Stomach (tissue), 9 donors: Measurements from ENCODE around the gene PCDHA5. TPM values are rescaled to one million over a fixed set of nuclear protein-coding genes. Genes with fewer than 3 reads are reported as not detected.
"Not testable (repeated sequence)": the region's sequence is repeated elsewhere in the genome, so short reads cannot be mapped to it uniquely, and the experiment has no call there.

Source experiments
- DNase-seq, 2 donors: peaks; one replicate each; pipeline versions ENCODE4 v3.0.0 to v3.0.0-alpha.2; 2013 to 2019
- H3K27ac ChIP-seq, 5 donors: fragments of 200-600 bp in 4 of 5; sonication (generic) in 4 of 5; one replicate each; pipeline ENCODE4 v1.5.1; 2013 to 2019; ENCODE audit warnings: mild to moderate bottlenecking in 1 of 5, moderate library complexity in 1 of 5
- H3K27me3 ChIP-seq, 3 donors: fragments of 200-600 bp; sonication (generic); one replicate each; pipeline ENCODE4 v1.5.1; 2017 to 2019; ENCODE audit warnings: mixed run types in 1 of 3
- H3K36me3 ChIP-seq, 4 donors: fragments of 200-600 bp; sonication (generic); 1 replicate in 3 of 4; 2 replicates in 1 of 4; pipeline ENCODE4 v1.5.1; 2016 to 2019
- H3K4me1 ChIP-seq, 4 donors: fragments of 200-600 bp; sonication (generic); one replicate each; pipeline ENCODE4 v1.5.1; 2016 to 2019
- H3K4me3 ChIP-seq, 4 donors: fragments of 200-600 bp; sonication (generic) in 3 of 4; one replicate each; pipeline ENCODE4 v1.5.1; 2016 to 2019; ENCODE audit warnings: mild to moderate bottlenecking in 1 of 4
- H3K9me3 ChIP-seq, 4 donors: fragments of 200-600 bp; sonication (generic); one replicate each; pipeline ENCODE4 v1.5.1; 2016 to 2019
- CTCF ChIP-seq, 7 experiments: fragments of 450-650 bp in 4 of 7; fragments of 200-600 bp in 3 of 7; sonication (generic) in 3 of 7; IDR thresholded peaks; one replicate each; pipeline ENCODE4 v1.5.1; 2016 to 2019; ENCODE audit warnings: antibody characterized with exemption in 7 of 7, control low read depth in 2 of 7, mild to moderate bottlenecking in 1 of 7
- EP300 ChIP-seq: sonication (generic); formaldehyde crosslinking; IDR thresholded peaks from one replicate; pipeline ENCODE4 v1.6.1; 2017; ENCODE audit warnings: antibody characterized with exemption
- POLR2A ChIP-seq, 4 donors: fragments of 450-650 bp; IDR thresholded peaks; one replicate each; pipeline ENCODE4 v1.6.1; 2016; ENCODE audit warnings: antibody characterized with exemption in 4 of 4, control low read depth in 2 of 4, mild to moderate bottlenecking in 1 of 4, moderate library complexity in 1 of 4
- POLR2AphosphoS5 ChIP-seq, 3 donors: sonication (generic); formaldehyde crosslinking; IDR thresholded peaks; one replicate each; pipeline ENCODE4 v1.6.1; 2016; ENCODE audit warnings: antibody characterized with exemption in 3 of 3
- WGBS, 5 donors: extraction: QIAGEN DNeasy Blood & Tissue Kit in 3 of 5; methylation state at CpG; one replicate each; pipeline versions ENCODE4 v1.1.5 to v1.1.7; 2013 to 2018; 5-methylcytosine and 5-hydroxymethylcytosine counted together
- intact Hi-C: fragments of 100-400 bp; cut with DNase I; formaldehyde crosslinking; loops from one replicate; pipeline ENCODE4 v1.15.1; 2023; ENCODE audit warnings: low total_unique reads
- polyA plus RNA-seq, 3 donors: library from polyadenylated mRNA; stranded (reverse); fragments of 200-250 nt; gene quantifications; one replicate each; pipeline ENCODE4 v1.2.3, GENCODE V29; 2013
- total RNA-seq, 5 donors: library from RNA; depleted of rRNA; stranded (reverse); fragments of >200 nt; gene quantifications; one replicate each; pipeline versions ENCODE4 v1.1.0 to v1.2.3, GENCODE V29; 2014 to 2016
- donor health status: healthy with polysubstance abuse.
- donor health status: Bipolar disorder and iron deficiency.
- donor health status: healthy.

Gene PCDHA5
- total and polyA plus RNA-seq, 8 donors = 0.12 to 21.9 (median 0.13) TPM; not detected in 5

- no peak overlapping the region for H3K27ac ChIP-seq
- H3K4me3 ChIP-seq = no peak overlapping the region
- H3K36me3 ChIP-seq = no peaks in the 10 kb centered on the region
- intact Hi-C loops = no loop called here
- H3K4me1 ChIP-seq = no peaks in the 10 kb centered on the region
- no peak for DNase-seq
- H3K9me3 ChIP-seq = peaks cover 13 to 77% (median 48%) of the 10 kb centered on the region in 4 donors
- H3K27me3 ChIP-seq = peaks cover 0 to 48% (median 7%) of the 10 kb centered on the region in 3 donors
- TF ChIP-seq EP300 (no peak), POLR2AphosphoS5 (IDR thresholded peaks at IDR 0.05) (no peak), POLR2A (IDR thresholded peaks at IDR 0.05) (no peak), CTCF (IDR thresholded peaks at IDR 0.05) (no peak)
- WGBS, 5 donors = 49 to 64% (median 54%) methylated on average over 46 to 87 of the region's 87 CpGs; no CpG with 5 or more reads in 1 of the 5 donors
Measured at GRCh38 chr5:140842798-140843733, 21.7 kb downstream of the PCDHA5 start.

DNA sequence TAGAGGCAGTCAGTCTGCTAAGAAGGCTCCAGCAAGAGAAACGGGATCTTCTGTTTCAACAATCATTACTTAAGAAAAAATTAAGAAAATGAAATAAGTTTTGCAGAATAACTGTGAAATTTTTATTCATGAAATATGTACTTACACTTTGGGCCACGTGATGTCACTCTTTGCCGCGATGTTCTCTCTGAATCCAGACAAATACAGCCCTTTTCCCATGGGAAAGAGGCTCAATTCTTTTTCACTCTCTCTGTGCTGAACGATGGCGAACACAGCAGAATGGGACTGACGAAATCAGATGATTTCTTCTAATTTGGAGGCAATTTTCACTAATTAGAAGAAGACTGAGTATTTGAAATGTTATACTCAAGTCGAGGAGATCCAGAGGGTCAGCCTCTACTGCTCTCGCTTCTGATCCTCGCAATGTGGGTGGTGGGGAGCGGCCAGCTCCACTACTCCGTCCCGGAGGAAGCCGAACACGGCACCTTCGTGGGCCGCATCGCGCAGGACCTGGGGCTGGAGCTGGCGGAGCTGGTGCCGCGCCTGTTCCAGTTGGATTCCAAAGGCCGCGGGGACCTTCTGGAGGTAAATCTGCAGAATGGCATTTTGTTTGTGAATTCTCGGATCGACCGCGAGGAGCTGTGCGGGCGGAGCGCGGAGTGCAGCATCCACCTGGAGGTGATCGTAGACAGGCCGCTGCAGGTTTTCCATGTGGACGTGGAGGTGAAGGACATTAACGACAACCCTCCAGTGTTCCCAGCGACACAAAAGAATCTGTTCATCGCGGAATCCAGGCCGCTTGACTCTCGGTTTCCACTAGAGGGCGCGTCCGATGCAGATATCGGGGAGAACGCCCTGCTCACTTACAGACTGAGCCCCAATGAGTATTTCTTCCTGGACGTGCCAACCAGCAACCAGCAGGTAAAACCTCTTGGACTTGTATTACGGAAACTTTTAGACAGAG, 27.0 kb downstream of the PCDHA5 start, which contains the start of gene PCDHA9:
PCDHA9 (plus strand) TSS at position 244 of the 964 bp plus-strand sequence; CDS start at position 358, 114 bp downstream.
- 17 to 33% (median 25%) methylated on average over 16 to 46 of the region's 48 CpGs; no CpG with 5 or more reads in 1 of the 5 donors for WGBS, 5 donors
- H3K27ac ChIP-seq, DNase-seq, H3K4me1 ChIP-seq, H3K4me3 ChIP-seq, intact Hi-C loops, H3K36me3 ChIP-seq: not testable (repeated sequence)
- Histone ChIP-seq H3K9me3 (peaks cover 0 to 64% (median 49%) of the 10 kb centered on the region in 4 donors), H3K27me3 (peaks cover 0 to 48% (median 7%) of the 10 kb centered on the region in 3 donors)

GRCh38 chr5:140849831-140850634, 28.6 kb downstream of the PCDHA5 start:
- H3K27ac ChIP-seq, H3K36me3 ChIP-seq, DNase-seq, intact Hi-C loops, H3K4me3 ChIP-seq, H3K4me1 ChIP-seq: not testable (repeated sequence)
- Histone ChIP-seq H3K27me3 (peaks cover 0 to 49% (median 6%) of the 10 kb centered on the region in 3 donors), H3K9me3 (peaks cover 0 to 60% (median 51%) of the 10 kb centered on the region in 4 donors)
- WGBS, 5 donors = 47 to 58% (median 54%) methylated on average over 49 to 101 of the region's 101 CpGs; no CpG with 5 or more reads in 1 of the 5 donors

DNA sequence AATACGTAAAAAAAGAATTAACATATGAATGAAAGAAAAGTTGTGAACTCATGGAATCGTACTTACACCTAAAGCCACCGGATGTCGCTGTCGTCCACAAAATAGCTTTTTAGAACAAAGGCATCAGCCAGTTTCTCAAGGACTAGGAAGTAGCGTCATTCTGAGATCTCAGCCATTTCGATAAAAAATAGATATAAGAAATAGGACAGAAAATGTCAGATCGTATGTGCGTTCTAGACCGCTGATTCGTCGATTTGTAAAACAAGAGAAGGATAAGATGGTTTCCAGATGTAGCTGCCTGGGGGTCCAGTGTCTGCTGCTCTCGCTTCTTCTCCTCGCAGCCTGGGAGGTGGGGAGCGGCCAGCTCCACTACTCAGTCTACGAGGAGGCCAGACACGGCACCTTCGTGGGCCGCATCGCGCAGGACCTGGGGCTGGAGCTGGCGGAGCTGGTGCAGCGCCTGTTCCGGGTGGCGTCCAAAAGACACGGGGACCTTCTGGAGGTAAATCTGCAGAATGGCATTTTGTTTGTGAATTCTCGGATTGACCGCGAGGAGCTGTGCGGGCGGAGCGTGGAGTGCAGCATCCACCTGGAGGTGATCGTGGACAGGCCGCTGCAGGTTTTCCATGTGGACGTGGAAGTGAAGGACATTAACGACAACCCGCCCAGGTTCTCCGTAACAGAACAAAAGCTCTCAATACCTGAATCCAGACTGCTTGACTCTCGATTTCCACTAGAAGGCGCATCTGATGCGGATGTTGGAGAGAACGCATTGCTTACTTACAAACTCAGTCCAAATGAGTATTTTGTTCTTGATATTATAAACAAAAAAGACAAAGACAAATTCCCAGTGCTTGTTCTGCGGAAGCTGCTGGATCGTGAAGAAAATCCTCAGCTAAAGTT, 34.6 kb downstream of the PCDHA5 start, which contains the start of gene PCDHA10:
PCDHA10 (plus strand) TSS at position 126 of the 903 bp plus-strand sequence; CDS start at position 278, 152 bp downstream.
- no peak for TF ChIP-seq POLR2AphosphoS5 (IDR thresholded peaks at IDR 0.05)
- no peak for TF ChIP-seq EP300
- no peak for TF ChIP-seq CTCF (IDR thresholded peaks at IDR 0.05)
- no peak for TF ChIP-seq POLR2A (IDR thresholded peaks at IDR 0.05)
- DNase-seq = peak in 1 of 2 donors; percentile 14
- 23 to 31% (median 24%) methylated on average over 36 to 44 of the region's 44 CpGs; no CpG with 5 or more reads in 1 of the 5 donors for WGBS, 5 donors
- no peaks in the 10 kb centered on the region for H3K36me3 ChIP-seq
- no peaks in the 10 kb centered on the region for H3K4me1 ChIP-seq
- peak within 1 kb of the TSS in 2 of 4 donors; percentile 1 to 18 for H3K4me3 ChIP-seq
- peaks cover 9 to 61% (median 52%) of the 10 kb centered on the region in 4 donors for H3K9me3 ChIP-seq
- intact Hi-C loops = no loop called here
- no peak within 1 kb of the TSS for H3K27ac ChIP-seq
- H3K27me3 ChIP-seq = peaks cover 0 to 52% (median 0%) of the 10 kb centered on the region in 3 donors
